Mesothelial cell of epicardium (in vitro differentiated cells): Measurements from ENCODE around the gene XYLT1. TPM values are rescaled to one million over a fixed set of nuclear protein-coding genes. Genes with fewer than 3 reads are reported as not detected.
A peak's percentile ranks its signal among the peaks of the same experiment; 100 is the strongest.

ENCODE experiments used
- DNase-seq, 2 experiments: peaks; one replicate each; pipeline ENCODE4 v3.0.0; 2021; ENCODE audit warnings: low spot score in 2 of 2; ENCODE audit not compliant: unreplicated experiment in 2 of 2
- H3K27ac Mint-ChIP-seq: 2 replicates; pipeline ENCODE4 v1.8.0; 2021; ENCODE audit warnings: mixed read lengths
- H3K27me3 Mint-ChIP-seq: 2 replicates; pipeline ENCODE4 v1.8.0; 2021; ENCODE audit warnings: low read depth, mixed read lengths
- H3K36me3 Mint-ChIP-seq: 2 replicates; pipeline ENCODE4 v1.8.0; 2021; ENCODE audit warnings: mixed read lengths
- H3K4me1 Mint-ChIP-seq: 2 replicates; pipeline ENCODE4 v1.8.0; 2021; ENCODE audit warnings: mixed read lengths
- H3K4me3 Mint-ChIP-seq: 2 replicates; pipeline ENCODE4 v1.8.0; 2021; ENCODE audit warnings: mild to moderate bottlenecking, moderate library complexity, mixed read lengths
- H3K9me3 Mint-ChIP-seq: 2 replicates; pipeline ENCODE4 v1.8.0; 2021; ENCODE audit warnings: mixed read lengths
- total RNA-seq: library from RNA; stranded (reverse); gene quantifications from 3 replicates; pipeline ENCODE4 v1.2.1, GENCODE V29; 2021
- TF ChIP-seq, protein P1 (sequence below): fragments of 200-600 bp; sonication (generic); IDR thresholded peaks from one replicate; pipeline ENCODE4 v1.5.0; 2021; ENCODE audit warnings: antibody characterized with exemption; ENCODE audit not compliant: unreplicated experiment

Gene XYLT1
- total RNA-seq, 1 donor from 2014 or later: 15.2 TPM

DNA sequence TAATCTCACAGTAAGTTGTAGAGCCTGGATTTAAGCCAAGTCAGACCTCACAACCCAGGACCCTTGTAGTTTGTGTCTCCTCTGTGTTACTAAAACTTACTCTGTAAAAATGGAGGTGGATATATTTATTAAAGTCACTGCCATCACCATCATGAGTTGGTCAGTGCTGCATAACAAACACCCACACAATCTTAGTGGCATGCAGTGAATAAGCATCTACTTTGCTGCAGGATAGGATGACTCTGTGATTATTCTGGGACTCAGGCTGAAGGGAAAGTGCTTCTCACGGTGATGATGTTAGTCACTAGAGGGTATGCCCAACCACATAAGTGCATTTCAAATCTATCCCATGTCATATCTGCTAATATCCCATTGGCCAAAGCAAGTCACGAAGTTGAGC, 398.7 kb downstream of the XYLT1 start:
- Mint-ChIP-seq H3K9me3 (no peaks in the 10 kb centered on the region), H3K27ac (no peak overlapping the region), H3K4me3 (no peak overlapping the region), H3K36me3 (no peaks in the 10 kb centered on the region), H3K27me3 (peaks cover 7% of the 10 kb centered on the region), H3K4me1 (peaks cover 5% of the 10 kb centered on the region)
- no peak for DNase-seq
- TF ChIP-seq, protein P1, sequence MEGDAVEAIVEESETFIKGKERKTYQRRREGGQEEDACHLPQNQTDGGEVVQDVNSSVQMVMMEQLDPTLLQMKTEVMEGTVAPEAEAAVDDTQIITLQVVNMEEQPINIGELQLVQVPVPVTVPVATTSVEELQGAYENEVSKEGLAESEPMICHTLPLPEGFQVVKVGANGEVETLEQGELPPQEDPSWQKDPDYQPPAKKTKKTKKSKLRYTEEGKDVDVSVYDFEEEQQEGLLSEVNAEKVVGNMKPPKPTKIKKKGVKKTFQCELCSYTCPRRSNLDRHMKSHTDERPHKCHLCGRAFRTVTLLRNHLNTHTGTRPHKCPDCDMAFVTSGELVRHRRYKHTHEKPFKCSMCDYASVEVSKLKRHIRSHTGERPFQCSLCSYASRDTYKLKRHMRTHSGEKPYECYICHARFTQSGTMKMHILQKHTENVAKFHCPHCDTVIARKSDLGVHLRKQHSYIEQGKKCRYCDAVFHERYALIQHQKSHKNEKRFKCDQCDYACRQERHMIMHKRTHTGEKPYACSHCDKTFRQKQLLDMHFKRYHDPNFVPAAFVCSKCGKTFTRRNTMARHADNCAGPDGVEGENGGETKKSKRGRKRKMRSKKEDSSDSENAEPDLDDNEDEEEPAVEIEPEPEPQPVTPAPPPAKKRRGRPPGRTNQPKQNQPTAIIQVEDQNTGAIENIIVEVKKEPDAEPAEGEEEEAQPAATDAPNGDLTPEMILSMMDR: no peak

DNA sequence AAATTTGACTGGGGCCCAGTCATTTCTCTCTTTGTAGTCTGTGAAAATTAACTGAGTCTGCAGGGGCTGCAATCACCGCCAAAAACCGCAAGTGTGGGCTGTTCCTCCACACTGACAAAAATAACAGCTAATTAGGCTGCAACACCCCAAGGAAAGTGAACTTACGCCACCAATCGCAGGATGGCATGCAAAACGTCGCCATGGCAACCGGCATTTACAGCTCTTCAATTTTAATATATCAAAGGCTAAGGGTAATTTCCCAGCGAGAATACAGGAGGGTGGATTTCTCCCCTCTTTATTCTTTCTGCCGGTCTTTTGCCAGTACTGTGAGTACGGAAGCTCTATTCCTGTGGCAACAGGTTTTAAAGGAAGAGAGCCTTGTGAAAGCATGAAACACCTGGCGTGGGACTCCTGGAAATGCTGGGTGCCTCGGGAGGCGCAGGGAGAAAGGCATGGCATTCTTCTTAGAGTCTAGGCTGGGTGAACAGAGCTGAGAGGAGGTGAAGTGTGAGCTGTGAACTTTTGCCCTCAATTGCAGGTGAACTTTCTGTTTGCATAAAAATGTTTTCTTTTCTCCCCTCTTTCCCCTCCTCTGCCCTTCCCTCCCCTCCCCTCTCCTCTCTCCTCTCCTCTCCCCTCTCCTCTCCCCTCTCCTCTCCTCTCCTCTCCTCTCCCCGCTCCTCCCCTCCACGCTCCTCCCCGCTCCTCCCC, 399.7 kb downstream of the XYLT1 start:
- TF ChIP-seq, protein P1: no peak
- H3K4me1 Mint-ChIP-seq: peaks cover 5% of the 10 kb centered on the region
- no peaks in the 10 kb centered on the region for H3K9me3 Mint-ChIP-seq
- no peaks in the 10 kb centered on the region for H3K36me3 Mint-ChIP-seq
- DNase-seq: no peak
- peaks cover 4% of the 10 kb centered on the region for H3K27me3 Mint-ChIP-seq
- H3K27ac Mint-ChIP-seq: peak overlapping the region; percentile 21
- no peak overlapping the region for H3K4me3 Mint-ChIP-seq

DNA sequence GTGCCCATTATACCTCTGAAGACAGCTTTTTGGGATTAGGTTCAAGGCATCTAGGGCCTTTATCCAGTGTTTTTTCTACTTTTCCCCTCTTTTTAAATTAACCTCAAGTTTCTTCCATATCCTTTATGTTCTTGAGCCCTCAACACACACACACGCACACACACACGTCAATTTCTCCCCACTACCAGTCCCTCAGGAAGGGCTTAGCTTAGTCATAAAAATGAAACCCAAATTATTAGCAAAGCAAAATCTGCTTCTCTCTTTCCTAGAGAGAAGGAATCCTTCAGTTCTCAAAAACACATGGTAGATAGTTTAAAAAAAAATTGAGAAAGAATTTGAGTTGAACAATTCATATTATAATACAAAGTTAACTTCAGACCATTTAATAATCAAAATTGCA, 401.1 kb downstream of the XYLT1 start:
- Mint-ChIP-seq H3K27ac (no peak overlapping the region), H3K4me1 (peaks cover 5% of the 10 kb centered on the region), H3K4me3 (no peak overlapping the region), H3K36me3 (no peaks in the 10 kb centered on the region), H3K27me3 (peaks cover 7% of the 10 kb centered on the region), H3K9me3 (no peaks in the 10 kb centered on the region)
- no peak for DNase-seq
- TF ChIP-seq, protein P1: no peak

DNA sequence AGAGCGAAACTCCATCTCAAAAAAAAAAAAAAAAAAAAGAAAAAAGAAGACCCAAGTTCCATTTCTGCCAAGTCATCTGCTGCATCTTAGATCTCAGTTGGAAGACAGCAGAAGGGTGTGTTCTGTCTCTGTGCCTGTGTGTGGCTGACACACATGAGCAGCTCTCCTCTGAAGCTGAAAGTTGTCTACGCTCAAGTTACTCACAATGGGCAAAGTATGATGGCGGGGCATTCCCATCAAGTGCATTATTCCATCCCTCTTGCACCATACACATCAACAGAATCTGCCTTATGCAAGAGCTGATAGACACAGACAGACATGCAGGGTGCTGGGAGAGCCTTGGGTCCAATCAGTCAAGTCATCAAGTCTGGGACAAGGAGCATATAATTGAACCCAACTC, 402.2 kb downstream of the XYLT1 start:
- TF ChIP-seq, protein P1: no peak
- Mint-ChIP-seq H3K4me3 (no peak overlapping the region), H3K4me1 (peaks cover 5% of the 10 kb centered on the region), H3K9me3 (no peaks in the 10 kb centered on the region), H3K36me3 (no peaks in the 10 kb centered on the region), H3K27ac (no peak overlapping the region), H3K27me3 (peaks cover 6% of the 10 kb centered on the region)
- no peak for DNase-seq

DNA sequence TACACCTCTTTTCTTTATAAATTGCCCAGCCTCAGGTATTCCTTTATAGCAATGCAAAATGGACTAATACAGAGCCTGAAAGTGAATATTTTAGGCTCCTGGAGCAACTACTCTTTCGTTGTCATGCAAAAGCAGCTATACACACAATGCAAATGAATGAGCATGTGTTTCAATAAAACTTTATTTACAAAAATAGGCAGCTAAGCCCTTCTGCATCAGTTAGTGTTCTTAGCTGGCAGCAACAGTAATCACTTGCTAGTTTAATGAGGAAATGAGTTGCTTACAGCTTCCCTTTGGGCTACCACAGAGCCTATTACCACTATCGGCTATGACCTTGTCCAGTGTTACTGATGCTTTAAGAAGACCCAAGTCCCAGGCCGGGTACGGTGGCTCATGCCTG, 402.9 kb downstream of the XYLT1 start:
- Mint-ChIP-seq H3K4me1 (peaks cover 5% of the 10 kb centered on the region), H3K27me3 (peaks cover 10% of the 10 kb centered on the region), H3K4me3 (no peak overlapping the region), H3K27ac (no peak overlapping the region), H3K36me3 (no peaks in the 10 kb centered on the region), H3K9me3 (no peaks in the 10 kb centered on the region)
- no peak for DNase-seq
- TF ChIP-seq, protein P1: no peak
